ENCODE data around the gene KCNJ11.

The KCNJ11 gene

DNA sequence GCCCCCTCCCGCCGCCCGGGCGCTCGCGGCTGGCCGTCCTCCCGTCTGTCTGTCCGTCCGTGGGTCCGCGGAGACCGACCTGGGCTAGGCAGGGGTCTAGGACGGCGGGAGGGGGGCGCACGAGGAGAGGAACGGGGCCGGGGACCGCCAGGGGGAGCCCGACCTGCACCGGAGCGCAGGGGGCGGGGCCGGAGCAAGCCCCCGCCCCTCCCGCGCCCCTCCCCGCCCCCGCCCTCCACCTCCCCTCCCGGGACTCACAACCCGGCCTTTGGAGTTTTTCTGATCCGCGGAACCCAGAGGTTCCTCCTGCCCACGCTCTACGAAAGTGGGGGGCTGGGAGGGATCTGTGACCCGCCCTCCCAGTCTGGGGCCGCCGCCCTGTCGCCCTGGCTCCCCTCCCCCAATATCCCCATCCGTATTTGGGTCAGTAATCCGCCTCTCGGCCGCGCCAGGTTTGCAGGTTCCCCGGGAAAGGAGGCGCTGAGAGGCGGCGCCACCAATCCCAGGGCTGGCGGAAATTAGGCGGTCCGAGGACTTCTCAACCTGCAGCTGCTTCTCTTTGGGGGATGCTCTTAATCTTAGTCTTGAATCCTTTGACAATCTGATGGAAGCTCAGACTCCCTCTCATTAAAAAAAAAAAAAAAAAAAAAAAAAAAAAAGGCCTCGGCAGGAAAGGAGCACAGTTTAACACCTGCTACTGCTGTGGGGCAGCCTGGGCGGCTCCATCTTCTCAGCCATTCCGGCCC lies 925 bp upstream of the KCNJ11 start:
- FAIRE-seq = no peak

DNA sequence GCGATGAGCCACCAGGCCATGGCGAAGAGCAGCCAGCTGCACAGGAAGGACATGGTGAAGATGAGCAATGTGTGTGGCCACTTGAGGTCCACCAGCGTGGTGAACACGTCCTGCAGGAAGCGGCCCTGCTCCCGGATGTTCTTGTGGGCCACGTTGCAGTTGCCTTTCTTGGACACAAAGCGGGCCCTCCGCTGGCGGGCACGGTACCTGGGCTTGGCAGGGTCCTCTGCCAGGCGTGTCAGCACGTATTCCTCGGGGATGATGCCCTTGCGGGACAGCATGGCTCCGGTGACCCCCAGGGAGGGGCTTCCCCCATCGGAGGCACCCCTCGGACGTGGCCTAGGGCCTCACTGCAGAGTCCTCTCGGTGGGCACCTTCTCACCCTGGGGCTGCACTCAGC lies 648 bp downstream of the KCNJ11 start:
- no peak for FAIRE-seq

DNA sequence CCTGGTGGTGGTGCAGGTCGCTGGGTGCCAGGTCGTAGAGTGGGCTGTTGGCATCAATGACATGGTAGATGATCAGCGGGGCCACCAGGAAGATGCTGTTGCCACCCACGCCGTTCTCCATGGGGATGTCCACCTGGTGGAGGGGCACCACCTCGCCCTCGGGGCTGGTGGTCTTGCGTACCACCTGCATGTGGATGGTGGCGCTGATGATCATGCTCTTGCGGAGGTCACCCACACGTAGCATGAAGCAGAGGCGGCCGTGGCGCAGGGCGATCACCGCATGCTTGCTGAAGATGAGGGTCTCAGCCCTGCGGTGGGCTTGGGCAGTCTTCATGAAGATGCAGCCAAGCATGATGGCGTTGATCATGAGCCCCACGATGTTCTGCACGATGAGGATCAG lies 1.2 kb downstream of the KCNJ11 start:
- no peak for FAIRE-seq

DNA sequence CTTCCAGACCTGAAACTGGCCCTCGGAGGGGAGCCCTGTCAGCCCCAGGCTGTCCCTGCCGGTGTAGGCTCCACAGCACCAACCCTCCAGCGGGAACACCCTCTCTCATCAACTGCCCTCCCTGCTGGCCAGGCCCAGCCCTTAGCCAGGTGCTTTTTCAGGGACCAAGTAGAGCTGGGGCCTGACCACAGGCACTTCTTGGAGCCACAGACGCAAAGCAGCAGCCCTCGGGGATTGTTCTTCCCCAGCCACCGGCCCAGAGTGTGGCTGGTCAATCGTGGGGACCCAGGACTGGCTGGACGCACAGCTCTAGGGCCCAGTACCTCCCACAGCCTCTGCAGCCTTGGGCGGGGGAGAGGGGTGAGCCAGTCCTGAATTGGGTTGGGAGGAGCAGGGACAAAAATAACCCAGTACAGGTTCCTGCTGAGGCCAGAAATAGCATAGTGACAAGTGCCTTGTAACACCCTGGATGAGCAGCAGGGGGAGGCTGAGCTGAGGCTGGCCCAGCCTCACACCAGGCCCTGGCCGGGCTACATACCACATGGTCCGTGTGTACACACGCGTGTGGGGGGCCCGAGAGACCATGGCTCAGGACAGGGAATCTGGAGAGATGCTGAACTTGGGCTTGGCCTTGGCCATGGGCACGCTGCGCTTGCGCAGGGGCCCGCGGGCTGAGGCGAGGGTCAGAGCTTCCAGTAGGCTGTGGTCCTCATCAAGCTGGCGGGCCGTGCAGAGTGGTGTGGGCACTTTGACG lies 2.0 kb downstream of the KCNJ11 start:
- FAIRE-seq = no peak

DNA sequence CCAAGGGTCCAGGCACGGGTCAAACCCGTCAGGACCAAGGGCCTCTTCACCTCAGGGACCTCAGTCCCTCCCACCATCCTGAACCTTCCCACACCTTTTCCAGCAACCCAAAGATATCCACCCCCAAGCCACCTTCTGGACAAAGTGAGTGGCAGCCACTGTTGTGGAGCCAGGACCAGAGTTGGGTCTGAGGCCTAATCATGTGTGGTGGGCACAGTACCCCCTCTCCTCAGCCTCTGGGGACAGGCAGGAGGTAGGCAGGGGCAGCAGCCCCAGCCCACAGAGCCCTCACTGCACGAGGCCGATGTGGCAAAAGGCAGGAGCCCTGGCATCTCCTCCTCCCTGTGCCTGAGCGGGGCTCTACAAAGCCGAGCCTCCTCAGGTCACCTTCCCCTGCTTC lies 2.5 kb downstream of the KCNJ11 start:
- FAIRE-seq = no peak

DNA sequence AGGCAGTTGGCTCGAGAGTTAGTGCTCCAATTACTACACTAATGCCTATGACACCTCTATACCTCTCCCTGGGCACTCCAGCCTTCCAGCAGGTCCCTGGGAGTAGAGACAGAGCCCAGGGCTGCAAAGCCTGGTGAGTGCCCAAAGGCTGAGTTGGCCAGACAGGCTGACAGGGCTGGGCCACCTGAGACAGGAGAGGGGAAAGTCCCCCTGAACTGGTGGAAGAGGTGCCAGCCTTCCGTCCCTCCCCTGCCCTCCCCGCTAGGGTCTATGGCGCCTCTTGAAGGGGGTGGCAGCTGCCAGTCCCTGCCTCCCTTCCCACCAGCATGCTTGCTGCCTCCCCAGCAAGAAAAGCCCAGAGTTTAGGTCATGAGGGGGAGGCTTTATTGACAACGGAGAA lies 3.0 kb downstream of the KCNJ11 start:
- no peak for FAIRE-seq

DNA sequence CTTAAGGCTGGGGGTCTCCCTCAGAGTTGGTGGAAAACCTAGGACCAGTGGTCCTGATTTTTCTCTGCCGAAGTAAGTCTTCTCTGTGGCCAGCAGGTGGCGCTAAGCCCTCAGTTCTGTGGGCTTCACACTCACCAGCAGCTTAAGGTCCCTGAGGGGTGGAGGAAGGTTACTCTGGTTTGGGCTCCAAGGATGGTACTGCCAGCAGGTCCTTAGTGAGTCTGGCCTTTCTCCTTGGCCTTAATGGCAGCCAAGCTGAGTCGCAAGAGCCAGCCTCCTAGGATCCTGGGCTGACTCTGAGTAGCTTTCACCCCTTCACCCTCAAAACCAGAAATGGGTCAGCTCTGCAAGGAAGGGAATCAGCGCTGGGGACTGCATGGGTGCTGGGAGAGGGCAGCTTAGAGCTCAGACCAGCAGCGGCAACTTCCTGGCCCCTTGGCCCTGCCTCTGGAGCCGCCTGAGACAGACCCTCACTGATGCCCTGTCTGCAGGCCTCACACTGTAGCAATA lies 4.4 kb downstream of the KCNJ11 start:
- FAIRE-seq = no peak

DNA sequence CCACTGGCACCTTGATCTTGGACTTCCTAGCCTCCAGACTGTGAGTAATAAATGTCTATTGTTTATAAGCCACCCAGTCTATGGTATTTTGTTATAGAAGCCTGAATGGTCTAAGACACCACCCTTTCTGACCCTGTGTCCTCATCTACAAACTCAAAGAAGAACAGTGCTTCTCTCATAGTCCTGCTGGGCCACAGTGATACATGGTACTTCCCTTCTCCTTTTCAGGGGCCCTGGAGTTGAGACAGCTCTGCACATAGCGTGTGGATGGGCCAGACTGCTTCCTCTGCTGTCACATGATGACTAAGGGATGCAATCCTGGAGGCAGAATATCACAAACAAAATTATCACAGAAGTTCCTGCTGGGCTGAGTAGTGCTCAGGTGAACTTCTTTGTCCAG lies 5.0 kb downstream of the KCNJ11 start:
- FAIRE-seq = no peak

DNA sequence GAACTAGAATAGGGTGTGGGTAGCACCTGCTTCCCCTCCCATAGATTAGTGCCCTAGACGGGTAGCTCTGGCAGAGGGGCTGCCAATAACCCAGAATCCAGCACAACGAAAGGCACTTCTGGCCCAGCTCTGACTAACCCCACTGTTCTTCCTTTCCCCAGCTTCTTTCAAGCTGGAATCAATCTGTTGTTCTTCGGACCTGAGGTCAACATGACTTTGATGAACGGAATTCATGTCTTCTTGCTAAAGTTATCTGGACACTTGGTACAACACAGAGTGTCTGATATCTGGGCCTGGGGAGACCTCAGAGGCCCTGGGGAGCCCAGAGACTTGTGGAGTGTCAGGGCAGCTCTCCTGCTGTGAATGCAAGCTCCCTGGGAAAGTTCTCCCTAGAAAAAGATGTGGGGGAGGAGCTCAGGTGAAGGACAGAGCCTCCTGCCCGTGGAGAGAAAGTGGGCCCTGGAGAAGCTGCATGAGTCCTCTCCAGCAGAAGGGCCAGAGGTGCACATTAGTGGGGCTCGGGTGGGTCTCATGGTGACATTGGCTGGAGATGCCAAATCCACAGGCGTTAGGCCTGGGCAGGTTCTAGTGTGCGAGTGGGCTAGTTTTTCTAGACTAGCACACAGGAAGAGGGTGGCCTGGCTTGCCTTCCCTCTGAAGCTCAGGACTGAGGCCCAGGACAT lies 6.3 kb downstream of the KCNJ11 start:
- no peak for FAIRE-seq

DNA sequence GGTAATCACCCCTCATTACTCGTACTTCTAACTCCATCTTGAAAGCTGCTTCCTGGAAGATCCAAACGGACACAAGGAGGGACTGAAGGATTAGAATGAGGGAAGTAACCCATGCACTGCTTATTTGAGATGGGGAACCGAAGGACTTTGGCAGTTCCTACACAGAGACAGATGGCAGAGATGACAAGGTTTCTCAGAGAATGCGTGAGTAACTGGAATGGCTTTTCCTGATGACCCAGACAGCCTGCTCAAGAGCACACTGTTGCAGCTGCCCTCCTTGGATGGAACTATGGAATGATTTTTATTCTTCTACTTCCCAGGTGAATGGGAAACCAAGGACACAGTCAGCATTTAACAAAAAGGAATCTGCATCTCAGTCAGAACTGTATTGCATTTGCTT lies 7.3 kb downstream of the KCNJ11 start:
- FAIRE-seq = no peak

DNA sequence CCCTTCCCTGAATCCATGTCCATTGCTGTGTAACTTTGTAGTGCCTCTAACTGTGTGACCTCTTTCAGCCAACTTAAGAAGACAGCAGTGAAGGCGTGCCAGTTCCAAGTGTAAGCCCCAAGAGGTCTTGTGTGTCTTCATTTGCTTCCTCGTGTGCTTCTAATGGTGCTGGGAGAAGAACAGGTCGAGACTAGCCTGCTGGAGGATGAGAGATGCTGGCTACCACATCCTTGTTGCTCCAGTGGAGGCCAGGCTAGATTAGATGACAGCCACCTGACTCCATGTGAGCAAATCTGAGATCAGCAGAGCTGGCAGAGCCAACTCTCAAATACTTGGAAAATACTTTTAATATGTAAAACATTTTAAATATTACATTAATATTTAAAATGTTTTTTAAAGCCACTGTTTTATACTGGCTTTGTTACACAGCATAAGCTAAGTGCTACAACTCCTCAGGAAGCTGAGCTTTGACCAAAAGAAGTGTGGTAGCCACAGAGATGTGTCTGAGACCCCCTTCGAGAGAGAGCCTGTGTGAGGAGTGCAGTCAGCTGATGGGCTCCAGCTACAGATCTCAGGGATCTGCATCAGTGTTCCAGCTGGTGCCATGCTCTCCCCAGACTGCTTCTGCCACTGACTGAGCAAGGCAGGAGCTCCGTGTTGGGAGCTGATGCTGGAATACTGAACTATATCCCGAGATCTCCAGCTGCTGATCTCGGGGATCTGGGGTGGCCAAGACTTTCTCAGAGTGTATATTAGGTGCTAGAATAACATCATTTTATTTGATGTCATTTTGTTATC lies 8.9 kb downstream of the KCNJ11 start:
- no peak for FAIRE-seq

DNA sequence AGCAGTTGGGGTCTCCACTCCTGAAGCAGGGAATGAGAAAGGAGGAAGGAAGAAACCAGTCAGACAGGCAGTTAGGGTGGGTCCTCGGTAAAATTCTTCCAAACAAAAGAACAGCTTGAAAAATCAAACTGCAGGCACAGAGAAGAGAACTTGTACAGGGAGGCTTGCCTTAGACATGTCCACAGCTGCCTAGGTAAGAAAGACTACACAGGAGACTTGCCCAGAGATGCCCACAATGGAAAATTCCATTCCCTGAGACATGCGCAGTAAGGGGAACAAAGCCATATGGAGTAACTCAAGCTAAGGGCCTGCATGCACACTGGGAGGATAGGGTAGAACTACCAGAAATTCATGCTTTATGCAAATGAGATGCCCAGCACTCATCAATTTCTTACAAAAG lies 9.8 kb downstream of the KCNJ11 start:
- FAIRE-seq = no peak

DNA sequence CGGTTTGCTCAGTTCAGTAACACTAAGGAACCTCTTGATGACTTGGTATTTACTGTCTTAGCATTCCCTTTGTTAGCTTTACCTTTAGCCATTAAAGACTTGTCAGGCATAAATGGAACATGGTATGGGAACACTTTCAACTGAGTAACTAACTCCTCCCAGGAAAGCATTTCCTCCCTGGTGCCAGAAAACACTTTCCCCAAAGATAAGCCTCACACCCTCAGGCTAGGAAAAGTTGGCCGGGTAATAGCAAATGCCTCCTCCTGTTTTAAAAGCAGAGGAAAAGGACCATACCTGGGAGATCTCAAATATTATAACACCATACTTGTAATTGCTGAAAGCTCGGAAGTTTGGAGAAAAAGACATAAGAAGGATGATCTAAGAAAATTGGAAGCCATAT lies 12.0 kb downstream of the KCNJ11 start:
- no peak for FAIRE-seq

DNA sequence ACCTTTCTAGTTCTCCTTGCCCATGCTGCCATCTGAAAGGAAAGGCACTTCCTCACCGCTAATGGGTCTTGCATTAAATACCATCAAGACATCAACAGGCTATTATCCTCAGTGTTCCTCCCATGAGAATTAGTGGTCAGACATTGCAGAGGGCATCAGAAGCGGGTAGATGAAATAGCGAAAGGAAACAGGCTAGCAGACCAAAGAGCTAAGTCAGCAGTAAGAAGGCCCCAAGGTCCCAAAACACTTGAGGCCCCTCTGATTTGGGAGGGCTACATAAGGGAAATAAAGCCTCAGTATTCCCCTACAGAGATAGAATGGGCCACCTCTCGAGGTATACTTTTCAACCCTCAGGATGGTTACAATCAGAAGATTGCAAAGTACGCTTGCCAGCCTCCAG lies 12.9 kb downstream of the KCNJ11 start:
- FAIRE-seq = no peak

DNA sequence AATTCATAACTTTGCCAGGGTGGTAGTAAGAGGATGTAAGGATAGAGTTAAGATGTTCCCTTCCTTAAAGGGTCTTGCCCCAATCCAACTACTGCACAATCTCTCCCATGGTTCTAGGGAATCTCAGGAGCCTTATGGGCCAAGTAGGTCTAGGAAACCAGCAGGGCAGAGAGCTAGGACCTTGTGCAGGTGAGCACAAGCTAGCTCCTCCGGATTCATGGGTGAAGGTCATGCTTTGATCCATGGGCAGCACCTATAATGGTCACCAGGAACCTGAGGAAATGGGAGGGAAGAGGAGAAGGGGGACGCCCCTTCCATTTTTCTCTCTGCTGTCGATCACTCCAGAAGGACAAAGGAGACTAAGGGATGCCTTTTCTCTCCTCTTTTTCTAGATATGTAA lies 16.8 kb downstream of the KCNJ11 start:
- FAIRE-seq = no peak

DNA sequence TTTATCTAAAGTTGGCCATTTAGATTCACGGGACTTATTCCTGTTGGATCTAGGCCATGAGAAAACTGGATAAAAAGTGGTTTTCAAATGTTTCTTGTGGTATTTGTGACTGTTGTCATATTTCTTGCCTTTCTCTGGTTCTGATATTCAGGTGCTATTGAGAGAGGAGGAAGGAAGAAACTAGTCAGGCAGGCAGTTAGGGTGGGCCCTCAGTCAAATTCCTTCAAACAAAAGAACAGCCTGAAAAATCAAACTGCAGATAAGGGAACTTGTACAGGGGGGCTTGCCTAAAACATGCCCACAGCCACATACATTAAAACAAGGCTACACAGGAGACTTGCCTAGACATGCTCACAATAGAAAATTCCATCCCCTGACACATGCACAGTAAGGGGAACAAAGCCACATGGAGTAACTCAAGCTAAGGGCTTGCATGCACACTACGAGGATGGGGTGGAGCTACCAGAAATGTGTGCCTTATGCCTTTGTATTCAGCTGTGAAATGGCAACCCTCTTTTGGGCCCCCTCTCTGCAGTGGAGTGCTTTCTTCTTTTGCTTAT lies 18.7 kb downstream of the KCNJ11 start:
- FAIRE-seq = no peak

DNA sequence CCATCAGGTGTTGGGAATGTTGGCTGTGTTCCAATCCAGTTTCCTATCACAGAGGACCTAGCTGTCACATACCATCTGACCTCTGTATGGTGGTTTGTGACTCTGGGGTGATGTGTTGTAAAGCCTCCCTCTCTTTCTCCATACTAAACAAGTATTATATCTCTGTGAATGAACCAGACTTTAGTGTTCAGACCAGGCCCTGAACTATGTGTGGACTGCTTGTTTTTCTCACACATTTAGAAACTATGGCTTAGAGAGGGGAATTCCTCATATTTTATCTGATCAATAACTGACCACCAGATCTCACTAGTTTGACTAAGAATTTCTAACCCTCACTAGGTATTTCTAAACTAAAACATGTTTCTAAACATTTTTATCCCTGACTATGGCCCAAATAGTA lies 19.4 kb downstream of the KCNJ11 start:
- FAIRE-seq = no peak

DNA sequence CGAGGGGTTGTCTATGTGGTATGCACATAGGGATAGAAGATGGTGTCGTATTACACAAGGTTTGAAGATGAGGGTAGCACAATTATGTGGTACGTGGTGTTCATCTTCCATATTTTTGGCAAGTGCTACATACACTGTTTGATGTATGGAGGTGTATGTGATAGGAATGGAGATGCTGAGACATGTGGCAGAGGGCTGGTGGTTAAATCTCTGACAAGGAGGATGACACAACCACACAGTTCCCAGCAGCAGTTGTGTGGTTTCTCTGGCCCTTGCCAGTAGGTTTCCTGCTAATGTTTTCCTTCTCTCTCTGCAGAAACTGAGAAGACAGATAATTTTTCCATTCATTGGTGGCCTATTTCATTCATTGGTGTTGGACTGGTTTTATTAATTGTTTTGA lies 19.9 kb downstream of the KCNJ11 start:
- no peak for FAIRE-seq

DNA sequence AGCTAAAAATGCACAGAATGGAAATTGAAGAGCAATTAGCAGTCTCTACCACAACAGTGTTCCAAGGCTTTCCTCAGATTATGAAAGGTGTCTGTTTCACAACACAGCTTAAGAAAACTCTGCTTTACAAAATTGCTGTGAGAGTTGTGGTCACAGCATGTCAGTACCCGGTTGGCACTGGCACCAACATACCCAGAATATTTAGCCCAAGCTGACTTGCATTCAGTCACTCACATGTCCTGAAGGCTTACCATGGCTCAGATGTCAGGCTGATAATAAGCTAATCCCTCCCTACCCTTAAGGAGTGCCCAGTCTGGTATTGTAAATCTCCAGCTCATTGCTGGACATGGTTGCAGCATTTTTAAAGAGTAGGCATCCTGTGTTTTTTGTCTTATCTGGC lies 22.0 kb downstream of the KCNJ11 start:
- FAIRE-seq = no peak

DNA sequence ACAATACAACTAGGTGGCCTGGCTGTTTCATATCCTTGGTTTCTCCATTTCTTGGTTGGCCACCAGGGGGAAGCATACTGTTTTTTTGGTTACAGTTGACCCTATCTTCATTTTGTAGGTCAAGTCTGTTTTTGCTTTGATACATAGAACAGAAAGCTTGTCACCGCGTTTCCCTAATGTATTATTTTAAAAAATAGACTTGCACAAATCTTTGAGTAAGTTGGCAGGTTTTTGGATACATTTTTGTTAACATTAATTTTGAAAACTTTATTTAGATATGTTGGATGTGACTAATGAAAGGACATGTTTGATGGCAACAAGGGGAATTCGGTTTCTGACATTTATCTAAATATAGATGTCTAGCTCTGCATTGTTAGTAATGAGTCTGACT lies 33.9 kb downstream of the KCNJ11 start:
- FAIRE-seq = peak; percentile 94

DNA sequence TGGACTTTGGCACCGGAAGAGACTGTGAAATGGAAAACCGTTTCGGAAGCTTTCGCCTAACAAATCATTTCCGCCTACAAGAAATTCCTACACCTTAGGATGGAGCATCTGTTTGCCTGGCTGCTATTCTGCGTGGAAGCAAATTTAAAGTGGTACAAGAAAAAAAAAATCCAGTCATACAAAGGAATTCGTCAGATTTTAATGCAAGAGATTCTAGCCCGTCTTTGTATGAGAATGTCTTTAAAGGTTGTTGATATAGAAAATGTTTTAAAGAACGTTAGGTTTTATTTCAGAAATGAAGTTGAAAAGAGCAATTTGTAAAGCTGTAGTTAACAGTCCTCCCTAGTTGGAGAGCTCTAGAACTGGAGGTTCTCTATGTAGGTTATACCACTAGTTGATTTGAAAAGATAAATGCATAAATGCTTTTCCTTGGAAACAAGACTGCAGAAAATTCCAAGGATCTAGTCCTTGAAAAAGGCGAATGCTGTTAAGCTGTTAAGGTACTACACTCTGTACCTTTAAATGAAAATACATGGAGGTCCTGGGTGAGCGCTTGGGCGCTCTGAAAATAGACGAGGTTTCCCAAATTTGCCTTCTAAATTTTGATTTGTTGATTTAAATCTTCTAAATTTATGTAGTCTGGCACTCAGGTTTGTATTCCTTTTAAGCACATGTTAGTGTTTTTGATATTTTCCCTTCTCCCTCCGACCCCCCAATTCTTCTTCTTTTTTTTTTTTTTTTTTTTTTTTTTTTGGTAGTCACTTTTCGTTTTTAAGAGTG lies 34.4 kb downstream of the KCNJ11 start:
- no peak for FAIRE-seq
